Measurements from ENCODE around the gene ANKRD9.

ANKRD9 gene

GRCh38 chr14:102473559-102473958, 36.0 kb downstream of the ANKRD9 start:
- H3K27me3 ChIP-seq (ENCODE audit: low read depth): no peaks in the 10 kb centered on the region
- in situ Hi-C loops (cut with MboI; ENCODE audit: low sequenced_read_pairs): no loop called here
- no peaks in the 10 kb centered on the region for H3K36me3 ChIP-seq (replicated peaks)
- no peaks in the 10 kb centered on the region for H3K4me1 ChIP-seq
- no peaks in the 10 kb centered on the region for H3K9me3 ChIP-seq
- H3K4me3 ChIP-seq: no peak overlapping the region
- no peak for DNase-seq (ENCODE audit: low spot score in 2 of 2)

DNA sequence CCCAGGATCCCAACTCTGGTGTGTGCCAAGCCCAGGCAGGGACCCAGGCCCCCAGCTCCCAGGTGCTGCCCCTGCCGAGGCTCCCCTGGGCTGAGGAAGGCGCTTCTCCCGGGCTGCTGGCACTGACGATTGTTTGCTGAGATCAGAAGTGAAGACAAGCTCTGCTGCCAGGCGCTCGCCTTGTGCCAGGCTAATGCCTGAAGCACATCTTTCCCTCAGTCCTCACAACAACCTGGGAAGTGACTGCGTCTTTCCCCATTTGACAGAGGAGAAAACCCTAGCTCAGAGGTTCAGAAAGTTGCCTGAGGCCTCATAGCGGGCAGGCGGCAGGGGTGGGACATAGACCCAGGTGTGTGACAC, 36.8 kb downstream of the ANKRD9 start:
- Histone ChIP-seq H3K4me3 (no peak overlapping the region), H3K4me1 (no peaks in the 10 kb centered on the region), H3K27me3 (ENCODE audit: low read depth) (no peaks in the 10 kb centered on the region), H3K9me3 (no peaks in the 10 kb centered on the region), H3K36me3 (replicated peaks) (no peaks in the 10 kb centered on the region)
- DNase-seq (ENCODE audit: low spot score in 2 of 2): no peak
- in situ Hi-C loops (cut with MboI; ENCODE audit: low sequenced_read_pairs): no loop called here

DNA sequence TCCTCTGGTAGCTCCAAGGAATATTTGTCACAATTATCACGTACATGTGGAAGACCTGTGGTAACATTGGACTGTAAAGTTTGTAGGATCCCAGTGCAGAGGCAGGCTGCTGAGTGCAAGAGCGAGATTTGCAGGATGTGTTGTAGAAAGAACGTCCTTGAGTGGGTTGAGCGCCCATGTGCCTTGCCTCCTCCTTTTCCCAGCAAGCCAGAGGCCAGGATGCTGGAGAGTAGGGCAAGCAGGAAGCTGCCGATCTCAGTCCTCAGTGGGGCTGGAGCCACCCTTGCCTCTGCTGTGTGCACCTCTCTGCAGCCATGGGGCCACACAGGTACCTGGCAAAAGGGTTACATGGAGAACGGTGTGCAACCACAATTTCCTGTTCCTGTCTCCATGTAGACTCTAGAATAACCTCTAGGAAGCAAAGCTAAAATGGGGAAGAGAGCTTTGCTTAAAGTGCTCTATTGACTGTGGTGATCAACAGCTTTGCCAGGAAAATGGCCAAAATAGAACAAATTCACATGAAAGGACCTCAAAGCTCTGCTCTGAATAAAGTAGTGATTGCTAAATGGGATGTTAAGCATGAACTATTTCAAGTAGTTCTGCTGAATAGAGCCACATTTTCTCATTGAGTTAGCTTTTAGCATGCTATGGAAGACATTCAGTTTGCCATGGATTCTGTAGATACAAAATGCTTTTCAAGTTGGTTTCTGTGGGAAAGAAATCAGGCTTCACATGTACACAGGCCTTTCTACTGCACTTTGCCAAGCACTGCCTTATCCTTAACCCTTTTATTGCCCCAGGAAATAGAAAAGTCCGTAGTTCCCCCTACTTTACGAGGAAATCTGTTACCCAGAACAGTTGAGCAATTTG, 37.4 kb downstream of the ANKRD9 start:
- Histone ChIP-seq H3K9me3 (no peaks in the 10 kb centered on the region), H3K4me3 (no peak overlapping the region), H3K4me1 (no peaks in the 10 kb centered on the region), H3K36me3 (replicated peaks) (no peaks in the 10 kb centered on the region), H3K27me3 (ENCODE audit: low read depth) (no peaks in the 10 kb centered on the region)
- in situ Hi-C loops (cut with MboI; ENCODE audit: low sequenced_read_pairs): no loop called here
- no peak for DNase-seq (ENCODE audit: low spot score in 2 of 2)

DNA sequence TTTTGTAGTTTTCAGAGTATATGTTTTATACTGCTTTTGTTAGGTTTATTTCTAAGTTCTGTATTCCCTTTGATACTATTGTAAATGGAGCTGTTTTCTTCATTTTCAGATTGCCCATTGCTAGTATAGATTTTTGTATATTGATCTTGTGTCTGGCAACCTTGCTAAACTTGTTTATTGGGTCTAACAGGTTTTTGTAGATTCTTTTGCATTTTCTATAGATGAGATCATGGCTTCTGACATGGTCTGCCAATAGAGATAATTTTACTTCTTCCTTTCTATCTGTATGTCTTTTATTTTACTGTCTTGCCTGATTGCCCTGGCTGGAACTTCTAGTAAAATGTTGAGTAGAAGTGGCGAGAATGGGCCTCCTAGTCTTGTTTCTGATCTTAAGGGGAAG, 40.3 kb downstream of the ANKRD9 start:
- in situ Hi-C loops (cut with MboI; ENCODE audit: low sequenced_read_pairs): no loop called here
- Histone ChIP-seq H3K4me1 (no peaks in the 10 kb centered on the region), H3K4me3 (no peak overlapping the region), H3K9me3 (no peaks in the 10 kb centered on the region), H3K27me3 (ENCODE audit: low read depth) (no peaks in the 10 kb centered on the region), H3K36me3 (replicated peaks) (no peaks in the 10 kb centered on the region)
- DNase-seq (ENCODE audit: low spot score in 2 of 2): no peak

DNA sequence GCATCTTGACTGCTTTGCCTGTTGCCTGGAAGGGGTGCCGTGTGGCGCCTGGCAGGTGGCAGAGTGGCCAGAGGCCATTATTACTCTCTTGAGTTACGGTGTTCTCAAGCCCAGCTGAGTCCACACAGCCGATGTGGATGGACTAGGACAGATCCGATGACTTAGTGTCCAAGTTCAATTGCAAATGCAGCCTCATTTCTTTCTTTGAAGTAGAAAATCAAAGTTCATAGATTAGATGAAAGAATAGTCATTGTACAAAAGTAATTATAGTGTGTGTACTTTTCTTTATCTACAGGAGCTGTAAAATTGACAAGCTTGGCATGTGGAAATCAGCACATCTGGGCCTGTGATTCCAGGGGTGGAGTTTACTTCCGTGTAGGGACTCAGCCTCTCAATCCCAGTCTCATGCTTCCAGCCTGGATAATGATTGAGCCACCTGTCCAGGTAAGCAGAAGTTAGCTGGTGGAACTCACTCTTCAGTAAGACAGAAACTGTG, 44.7 kb downstream of the ANKRD9 start:
- in situ Hi-C loops (cut with MboI; ENCODE audit: low sequenced_read_pairs): no loop called here
- Histone ChIP-seq H3K36me3 (replicated peaks) (no peaks in the 10 kb centered on the region), H3K4me3 (no peak overlapping the region), H3K9me3 (no peaks in the 10 kb centered on the region), H3K27me3 (ENCODE audit: low read depth) (no peaks in the 10 kb centered on the region), H3K4me1 (no peaks in the 10 kb centered on the region)
- no peak for DNase-seq (ENCODE audit: low spot score in 2 of 2)

- H3K9me3 ChIP-seq: no peaks in the 10 kb centered on the region
- H3K4me1 ChIP-seq: no peaks in the 10 kb centered on the region
- H3K27me3 ChIP-seq (ENCODE audit: low read depth): no peaks in the 10 kb centered on the region
- in situ Hi-C loops (cut with MboI; ENCODE audit: low sequenced_read_pairs): no loop called here
- no peak overlapping the region for H3K4me3 ChIP-seq
- no peak for DNase-seq (ENCODE audit: low spot score in 2 of 2)
- H3K36me3 ChIP-seq (replicated peaks): no peaks in the 10 kb centered on the region
Observed at GRCh38 chr14:102464006-102464405, 45.6 kb downstream of the ANKRD9 start.

- Histone ChIP-seq H3K36me3 (replicated peaks) (no peaks in the 10 kb centered on the region), H3K4me3 (no peak overlapping the region), H3K4me1 (no peaks in the 10 kb centered on the region), H3K9me3 (no peaks in the 10 kb centered on the region), H3K27me3 (ENCODE audit: low read depth) (no peaks in the 10 kb centered on the region)
- DNase-seq (ENCODE audit: low spot score in 2 of 2): no peak
- in situ Hi-C loops (cut with MboI; ENCODE audit: low sequenced_read_pairs): no loop called here
Observed at GRCh38 chr14:102462391-102462790, 47.2 kb downstream of the ANKRD9 start.

DNA sequence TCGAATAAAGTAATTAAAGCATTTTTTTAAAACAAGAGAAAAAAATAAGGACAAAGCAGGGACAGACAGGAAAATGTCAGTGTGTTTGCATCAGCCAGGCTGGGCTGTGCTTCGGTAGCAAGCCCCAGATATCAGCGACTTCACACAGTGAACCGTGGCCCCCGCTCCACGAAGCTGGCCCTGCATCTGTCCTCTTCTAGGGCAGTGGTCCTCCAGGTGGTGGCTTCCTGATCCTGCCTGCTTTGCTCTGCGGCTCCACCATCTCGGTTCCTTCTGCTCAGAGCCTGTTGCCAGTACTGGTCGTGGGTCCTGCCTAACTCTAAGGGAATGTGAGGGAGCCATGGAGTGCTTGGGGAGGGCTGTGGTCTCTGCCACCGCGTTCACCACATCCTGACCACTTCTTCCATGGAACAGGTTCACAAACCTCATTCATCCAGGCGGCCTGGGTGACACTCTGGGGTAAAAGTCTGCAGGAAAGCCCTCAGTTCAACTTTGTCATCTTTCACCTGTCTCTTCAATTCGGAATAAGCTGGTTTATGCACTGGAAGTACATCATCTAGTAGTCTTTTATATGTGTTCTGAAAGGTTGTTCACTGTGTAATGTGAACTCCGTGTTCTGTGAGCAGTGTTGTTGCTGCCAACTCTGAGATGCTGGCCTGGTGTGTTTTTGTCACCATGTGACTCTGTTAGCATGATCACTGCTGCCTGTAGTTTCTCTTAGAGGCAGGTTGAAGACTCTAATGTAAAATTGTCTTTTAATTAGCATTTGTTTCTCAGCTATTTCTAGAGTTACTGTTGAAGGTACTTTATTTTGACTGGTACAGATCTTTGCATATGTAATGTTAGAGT, 47.9 kb downstream of the ANKRD9 start:
- no peaks in the 10 kb centered on the region for H3K36me3 ChIP-seq (replicated peaks)
- no peaks in the 10 kb centered on the region for H3K4me1 ChIP-seq
- no peaks in the 10 kb centered on the region for H3K9me3 ChIP-seq
- H3K27me3 ChIP-seq (ENCODE audit: low read depth): no peaks in the 10 kb centered on the region
- H3K4me3 ChIP-seq: no peak overlapping the region
- no peak for DNase-seq (ENCODE audit: low spot score in 2 of 2)
- in situ Hi-C loops (cut with MboI; ENCODE audit: low sequenced_read_pairs): no loop called here

- H3K9me3 ChIP-seq: no peaks in the 10 kb centered on the region
- no peaks in the 10 kb centered on the region for H3K4me1 ChIP-seq
- no peak overlapping the region for H3K4me3 ChIP-seq
- DNase-seq (ENCODE audit: low spot score in 2 of 2): no peak
- no peaks in the 10 kb centered on the region for H3K27me3 ChIP-seq (ENCODE audit: low read depth)
- H3K36me3 ChIP-seq (replicated peaks): no peaks in the 10 kb centered on the region; the same call in 1 of the 2 replicates
- in situ Hi-C loops (cut with MboI; ENCODE audit: low sequenced_read_pairs): no loop called here
Observed at GRCh38 chr14:102457509-102457908, 52.1 kb downstream of the ANKRD9 start.

DNA sequence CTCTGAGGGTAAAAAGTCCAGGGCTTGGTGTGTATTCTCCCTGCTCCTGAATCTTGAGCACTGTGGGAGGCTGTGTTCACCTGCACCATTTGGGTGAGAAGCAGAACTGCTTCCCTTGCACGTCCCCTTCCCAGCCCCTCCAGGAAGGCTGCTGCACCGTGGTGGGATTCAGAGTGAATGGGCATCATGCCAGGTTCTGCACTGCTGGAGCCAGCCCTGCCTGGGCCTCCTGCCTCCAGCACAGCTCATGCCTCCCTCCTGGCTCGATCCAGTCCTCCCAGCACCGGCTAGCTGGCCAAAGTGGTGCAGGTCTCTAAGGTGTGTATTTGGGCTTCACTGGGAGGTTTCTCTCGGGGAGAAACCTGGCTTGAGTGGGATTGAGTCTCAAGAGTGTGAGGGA, 54.9 kb downstream of the ANKRD9 start:
- no peak for DNase-seq (ENCODE audit: low spot score in 2 of 2)
- in situ Hi-C loops (cut with MboI; ENCODE audit: low sequenced_read_pairs): no loop called here
- peaks cover 17% of the 10 kb centered on the region for H3K36me3 ChIP-seq (replicated peaks)

DNA sequence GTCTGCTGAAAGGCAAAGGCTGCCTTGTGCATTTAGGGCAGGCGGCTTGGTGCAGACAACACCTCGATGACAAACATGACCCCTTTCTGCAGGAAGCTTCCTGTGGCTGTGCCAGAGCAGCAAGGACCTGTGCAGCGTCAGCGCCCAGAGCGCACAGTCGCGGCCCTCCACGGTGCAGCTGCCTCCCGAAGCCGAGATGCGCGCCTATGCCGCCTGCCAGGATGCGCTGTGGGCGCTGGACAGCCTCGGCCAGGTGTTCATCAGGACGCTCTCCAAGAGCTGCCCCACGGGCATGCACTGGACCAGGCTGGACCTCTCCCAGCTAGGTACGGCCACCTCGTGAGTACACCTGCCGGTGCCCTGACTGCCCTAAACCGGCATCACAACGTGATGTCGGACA, 57.3 kb downstream of the ANKRD9 start:
- Histone ChIP-seq H3K9me3 (no peaks in the 10 kb centered on the region), H3K36me3 (replicated peaks) (peaks cover 20% of the 10 kb centered on the region), H3K4me3 (no peak overlapping the region), H3K4me1 (no peaks in the 10 kb centered on the region), H3K27me3 (ENCODE audit: low read depth) (no peaks in the 10 kb centered on the region)
- DNase-seq (ENCODE audit: low spot score in 2 of 2): no peak
- in situ Hi-C loops (cut with MboI; ENCODE audit: low sequenced_read_pairs): no loop called here

More for the DNA sequence above, 54.9 kb downstream of the ANKRD9 start:
- no peaks in the 10 kb centered on the region for H3K9me3 ChIP-seq
- H3K4me1 ChIP-seq: no peaks in the 10 kb centered on the region
- H3K27me3 ChIP-seq (ENCODE audit: low read depth): no peaks in the 10 kb centered on the region
- no peak overlapping the region for H3K4me3 ChIP-seq
